ENCODE results near the gene TPMT.

Gene TPMT

GRCh38 chr6:18110162-18110561, 44.7 kb downstream of the TPMT start:
- no peak for DNase-seq (ENCODE audit: low spot score)

- no peak for DNase-seq (ENCODE audit: low spot score)
Measured at GRCh38 chr6:18107061-18107460, 47.8 kb downstream of the TPMT start.

- DNase-seq (ENCODE audit: low spot score) = no peak
Measured at GRCh38 chr6:18102783-18103509, 51.9 kb downstream of the TPMT start.

- DNase-seq (ENCODE audit: low spot score) = no peak
Measured at GRCh38 chr6:18101873-18102272, 53.0 kb downstream of the TPMT start.

GRCh38 chr6:18101271-18101670, 53.6 kb downstream of the TPMT start:
- no peak for DNase-seq (ENCODE audit: low spot score)

GRCh38 chr6:18100296-18100695, 54.6 kb downstream of the TPMT start:
- no peak for DNase-seq (ENCODE audit: low spot score)

GRCh38 chr6:18099511-18099910, 55.4 kb downstream of the TPMT start:
- no peak for DNase-seq (ENCODE audit: low spot score)

- DNase-seq (ENCODE audit: low spot score) = no peak
Measured at GRCh38 chr6:18096423-18096822, 58.5 kb downstream of the TPMT start.

- DNase-seq (ENCODE audit: low spot score) = no peak
Measured at GRCh38 chr6:18091382-18091781, 63.5 kb downstream of the TPMT start.

GRCh38 chr6:18090349-18090786, 64.5 kb downstream of the TPMT start:
- no peak for DNase-seq (ENCODE audit: low spot score)

- DNase-seq (ENCODE audit: low spot score) = no peak
Measured at GRCh38 chr6:18088419-18089296, 66.2 kb downstream of the TPMT start.

GRCh38 chr6:18087396-18088165, 67.3 kb downstream of the TPMT start:
- no peak for DNase-seq (ENCODE audit: low spot score)

GRCh38 chr6:18081025-18081668, 73.7 kb downstream of the TPMT start:
- no peak for DNase-seq (ENCODE audit: low spot score)

GRCh38 chr6:18080544-18080943, 74.3 kb downstream of the TPMT start:
- no peak for DNase-seq (ENCODE audit: low spot score)

GRCh38 chr6:18078866-18079265, 76.0 kb downstream of the TPMT start:
- no peak for DNase-seq (ENCODE audit: low spot score)
